ENCODE data around the gene RIBC1. TPM values are rescaled to one million over a fixed set of nuclear protein-coding genes. Genes with fewer than 3 reads are reported as not detected.
A peak's percentile ranks its signal among the peaks of the same experiment; 100 is the strongest.

Gene RIBC1
- total and polyA plus RNA-seq, 9 of the 15 experiments (the other 6 are each of a cell fraction or from before 2014, with no cell fraction given): 0.07 to 0.51 (median 0.44) TPM

- TF ChIP-seq TFAM (CRISPR knock-in tag; conservative IDR thresholded peaks at IDR 0.05) (no peak), MNT (conservative IDR thresholded peaks at IDR 0.05) (peak; percentile 49 to 75; a peak in 3 of 4 replicates), AFF1 (IDR thresholded peaks at IDR 0.05; ENCODE audit: low read depth in 1 of 2, partially characterized antibody in 2 of 2) (no peak), GATAD2A (IDR thresholded peaks at IDR 0.05) (no peak), ZBED1 (IDR thresholded peaks at IDR 0.05) (no peak), GTF2B (IDR thresholded peaks at IDR 0.05; ENCODE audit: extremely low read depth, insufficient read length) (peak; percentile 8), RCOR1 (IDR thresholded peaks at IDR 0.05; ENCODE audit: borderline replicate concordance in 1 of 2, low read depth in 2 of 2, low read length in 2 of 2) (0 out of 4 replicates have a peak, but pooled peaks of 1 of the 2 experiments have one; percentile 8), MCM3 (IDR thresholded peaks at IDR 0.05) (no peak), FUS (optimal IDR thresholded peaks at IDR 0.05; ENCODE audit: low read depth, low read length) (no peak), SMARCC2 (IDR thresholded peaks at IDR 0.05; ENCODE audit: low read depth) (no peak), CEBPB (tag; IDR thresholded peaks at IDR 0.05) (peak; percentile 59), TAL1 (IDR thresholded peaks at IDR 0.05) (no peak), ZNF395 (CRISPR knock-in tag; IDR thresholded peaks at IDR 0.05) (no peak), HMGN3 (IDR thresholded peaks at IDR 0.05; ENCODE audit: borderline replicate concordance, extremely low read depth, insufficient read length, low read depth, low read length) (peak; percentile 83), EZH2 (IDR thresholded peaks at IDR 0.05; ENCODE audit: borderline replicate concordance, low read depth, low read length) (no peak), POLR2B (IDR thresholded peaks at IDR 0.05; ENCODE audit: low read depth, partially characterized antibody) (peak; percentile 56), PHF8 (IDR thresholded peaks at IDR 0.05; ENCODE audit: borderline replicate concordance, low read length) (peak; percentile 93), ARHGAP35 (IDR thresholded peaks at IDR 0.05; ENCODE audit: partially characterized antibody) (peak; percentile 72), HCFC1 (IDR thresholded peaks at IDR 0.05; ENCODE audit: low read depth, low read length) (peak; percentile 61), SMAD1 (IDR thresholded peaks at IDR 0.05; ENCODE audit: low read depth, low read length, partially characterized antibody) (no peak)
These were observed 400 bp upstream of the RIBC1 start, which contains the start of gene SMC1A (continued) for GRCh38 chrX:53422086-53422860.
